Measurements from ENCODE around the gene MAGEA11.
"Not testable (repeated sequence)": the region's sequence is repeated elsewhere in the genome, so short reads cannot be mapped to it uniquely, and the experiment has no call there.

The MAGEA11 gene, protein sequence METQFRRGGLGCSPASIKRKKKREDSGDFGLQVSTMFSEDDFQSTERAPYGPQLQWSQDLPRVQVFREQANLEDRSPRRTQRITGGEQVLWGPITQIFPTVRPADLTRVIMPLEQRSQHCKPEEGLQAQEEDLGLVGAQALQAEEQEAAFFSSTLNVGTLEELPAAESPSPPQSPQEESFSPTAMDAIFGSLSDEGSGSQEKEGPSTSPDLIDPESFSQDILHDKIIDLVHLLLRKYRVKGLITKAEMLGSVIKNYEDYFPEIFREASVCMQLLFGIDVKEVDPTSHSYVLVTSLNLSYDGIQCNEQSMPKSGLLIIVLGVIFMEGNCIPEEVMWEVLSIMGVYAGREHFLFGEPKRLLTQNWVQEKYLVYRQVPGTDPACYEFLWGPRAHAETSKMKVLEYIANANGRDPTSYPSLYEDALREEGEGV

DNA sequence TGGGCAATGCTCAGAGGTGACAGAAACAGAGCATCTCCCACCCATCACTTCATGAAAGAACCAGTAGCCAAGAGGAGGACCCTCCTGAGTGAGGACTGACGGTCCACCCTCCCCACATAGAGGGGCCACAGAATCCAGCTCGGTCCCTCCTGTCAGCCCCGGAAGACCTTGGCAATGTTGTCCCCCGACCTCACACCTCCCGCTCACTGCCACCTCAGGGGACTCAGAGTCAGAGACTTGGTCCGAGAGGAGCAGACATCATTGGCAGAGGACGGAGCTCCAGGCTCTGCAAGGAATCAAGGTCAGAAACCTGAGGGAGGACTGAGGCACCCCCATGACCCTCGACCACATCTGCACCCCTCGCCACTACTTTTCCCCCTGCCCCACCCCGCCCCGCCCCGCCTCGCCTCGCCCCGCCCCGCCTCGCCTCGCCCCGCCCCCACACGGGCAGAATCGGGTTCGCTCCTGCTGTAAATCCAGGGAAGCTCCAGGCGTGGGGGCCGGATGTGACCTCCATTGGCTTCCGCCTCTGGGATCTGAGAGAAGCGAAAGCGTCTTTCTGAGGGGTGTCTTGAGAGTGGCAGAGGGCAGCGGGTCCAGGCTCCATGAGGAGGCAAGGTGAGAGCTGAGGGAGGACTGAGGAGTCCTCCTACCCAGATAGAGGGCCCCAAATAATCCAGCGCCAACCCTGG, at the start of gene MAGEA11:
TSS of gene MAGEA11 (plus strand) at position 516 of the 692 bp plus-strand sequence. CDS start 1,100 bp downstream, outside the sequence.
- no peak for DNase-seq

GRCh38 chrX:149675088-149675487, 36.8 kb upstream of the MAGEA11 start:
- DNase-seq = not testable (repeated sequence)

- not testable (repeated sequence) for DNase-seq
These were observed 36.3 kb upstream of the MAGEA11 start for GRCh38 chrX:149675554-149675953.

GRCh38 chrX:149679164-149679678, 32.6 kb upstream of the MAGEA11 start:
- DNase-seq = not testable (repeated sequence)

- no peak for DNase-seq
These were observed 30.7 kb upstream of the MAGEA11 start for GRCh38 chrX:149681182-149681581.

GRCh38 chrX:149682031-149682430, 29.8 kb upstream of the MAGEA11 start:
- DNase-seq = no peak

DNA sequence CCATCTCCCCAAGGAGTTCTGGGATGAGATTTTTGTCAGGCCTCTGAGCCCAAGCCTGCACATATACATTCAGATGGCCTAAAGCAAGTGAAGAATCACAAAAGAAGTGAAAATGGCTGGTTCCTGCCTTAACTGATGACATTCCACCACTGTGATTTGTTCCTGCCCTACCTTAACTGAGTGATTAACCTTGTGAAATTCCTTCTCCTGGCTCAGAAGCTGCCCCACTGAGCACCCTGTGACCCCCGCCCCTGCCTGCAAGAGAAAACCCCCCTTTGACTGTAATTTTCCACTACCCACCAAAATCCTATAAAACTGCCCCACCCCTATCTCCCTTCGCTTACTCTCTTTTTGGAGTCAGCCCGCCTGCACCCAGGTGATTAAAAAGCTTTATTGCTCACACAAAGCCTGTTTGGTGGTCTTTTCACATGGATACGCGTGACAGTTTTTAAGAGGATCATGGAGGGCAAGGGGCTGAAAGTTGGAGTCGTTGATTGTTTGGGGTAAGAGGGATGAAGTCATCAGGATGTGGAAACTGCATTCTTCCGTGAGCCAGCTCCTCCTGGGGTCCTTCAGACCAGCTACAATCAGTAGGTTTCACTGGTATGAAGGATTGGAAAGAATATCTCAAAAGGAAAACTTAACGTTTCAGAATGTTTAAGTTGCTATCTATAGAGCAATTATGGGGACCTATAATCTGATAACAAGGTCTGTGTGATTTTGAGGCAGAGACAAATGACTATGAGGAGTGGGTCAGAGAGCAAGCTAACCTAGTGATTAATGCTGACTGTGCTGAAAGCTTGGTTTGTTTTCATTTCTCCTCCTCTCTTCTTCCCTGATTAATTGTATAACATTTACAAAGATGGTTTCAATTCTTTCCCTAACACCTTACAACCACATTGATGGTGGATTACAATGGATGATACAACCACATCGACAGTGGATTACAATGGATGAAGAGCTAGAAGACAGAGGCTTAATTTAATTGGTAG, 28.6 kb upstream of the MAGEA11 start:
- no peak for DNase-seq

- no peak for DNase-seq
These were observed 27.7 kb upstream of the MAGEA11 start for GRCh38 chrX:149683966-149684730.

GRCh38 chrX:149687991-149688390, 23.9 kb upstream of the MAGEA11 start:
- DNase-seq = no peak

- no peak for DNase-seq
These were observed 23.3 kb upstream of the MAGEA11 start for GRCh38 chrX:149688552-149688951.

GRCh38 chrX:149691794-149692193, 20.1 kb upstream of the MAGEA11 start:
- no peak for DNase-seq

DNA sequence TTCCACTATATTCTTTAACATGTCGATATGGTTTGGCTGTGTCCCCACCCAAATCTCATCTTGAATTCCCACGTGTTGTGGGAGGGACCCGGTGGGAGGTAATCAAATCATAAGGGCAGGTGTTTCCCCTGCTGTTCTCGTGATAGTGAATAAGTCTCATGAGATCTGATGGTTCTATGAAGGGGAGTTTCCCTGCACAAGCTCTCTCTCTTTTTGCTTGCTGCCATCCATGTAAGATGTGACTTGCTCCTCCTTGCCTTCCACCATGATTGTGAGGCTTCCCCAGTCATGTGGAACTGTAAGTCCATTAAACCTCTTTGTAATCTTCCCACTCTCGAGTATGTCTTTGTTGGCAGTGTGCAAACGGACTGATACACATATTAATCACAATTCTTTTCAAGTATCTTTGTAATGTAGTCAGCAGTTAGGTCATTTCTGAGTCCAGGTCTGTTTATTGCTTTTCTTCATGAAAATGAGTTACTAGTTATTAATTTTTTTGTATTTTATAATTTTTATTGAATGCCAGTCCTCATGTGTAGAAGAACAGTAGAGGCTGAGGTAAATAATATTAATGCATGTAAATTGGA, 19.1 kb upstream of the MAGEA11 start:
- DNase-seq = not testable (repeated sequence)

DNA sequence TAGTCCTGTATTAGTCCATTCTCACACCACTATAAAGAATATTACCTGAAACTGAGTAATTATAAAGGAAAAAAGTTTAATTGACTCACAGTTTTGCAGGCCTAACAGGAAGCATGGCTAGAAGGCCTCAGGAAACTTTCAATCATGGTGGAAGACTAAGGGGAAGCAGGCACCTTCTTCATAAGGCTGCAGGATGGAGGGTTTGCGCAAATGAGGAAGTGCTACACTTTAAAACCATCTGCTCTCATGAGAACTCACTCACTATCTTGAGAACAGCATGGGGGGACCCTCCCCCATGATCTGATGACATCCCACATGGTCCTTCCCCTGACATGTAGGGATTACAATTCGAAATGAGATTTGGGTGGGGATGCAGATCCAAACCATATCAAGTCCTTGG, 12.1 kb upstream of the MAGEA11 start:
- DNase-seq = peak; percentile 36

GRCh38 chrX:149704664-149705063, 7.2 kb upstream of the MAGEA11 start:
- no peak for DNase-seq

DNA sequence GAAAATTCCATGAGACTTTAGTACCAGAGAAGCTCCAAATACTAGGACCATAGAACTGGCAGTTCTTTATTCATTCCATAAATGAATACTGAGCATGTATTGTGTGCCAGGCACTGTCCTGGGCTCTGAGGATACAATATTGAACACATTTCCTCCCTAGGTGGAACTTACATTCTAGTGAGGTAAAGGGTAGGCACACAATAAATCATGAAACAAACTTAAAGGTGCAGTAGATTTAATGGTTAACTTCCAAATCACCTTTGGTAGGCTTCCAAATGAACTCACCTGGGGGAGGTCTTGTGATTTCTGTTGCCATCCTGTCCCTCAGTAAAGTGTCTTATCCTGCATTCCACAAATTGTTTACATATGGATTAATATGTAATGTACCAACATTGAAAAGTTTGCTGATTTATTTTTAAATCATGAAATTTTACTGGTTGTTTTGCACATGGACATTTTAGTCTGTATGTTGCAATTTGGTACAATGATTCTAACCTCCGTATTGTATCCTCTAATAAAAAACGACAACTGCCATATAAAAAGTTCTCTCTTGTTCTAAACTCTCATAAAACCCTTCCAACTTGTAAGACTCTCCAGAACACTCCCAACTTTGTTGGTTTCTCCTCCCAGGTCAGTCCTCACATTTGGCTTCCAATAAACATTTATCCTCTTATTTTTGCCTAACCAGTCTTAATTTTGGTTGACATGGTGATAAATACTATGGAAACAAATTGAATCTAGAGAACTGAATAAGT, 4.5 kb upstream of the MAGEA11 start:
- DNase-seq = no peak

DNA sequence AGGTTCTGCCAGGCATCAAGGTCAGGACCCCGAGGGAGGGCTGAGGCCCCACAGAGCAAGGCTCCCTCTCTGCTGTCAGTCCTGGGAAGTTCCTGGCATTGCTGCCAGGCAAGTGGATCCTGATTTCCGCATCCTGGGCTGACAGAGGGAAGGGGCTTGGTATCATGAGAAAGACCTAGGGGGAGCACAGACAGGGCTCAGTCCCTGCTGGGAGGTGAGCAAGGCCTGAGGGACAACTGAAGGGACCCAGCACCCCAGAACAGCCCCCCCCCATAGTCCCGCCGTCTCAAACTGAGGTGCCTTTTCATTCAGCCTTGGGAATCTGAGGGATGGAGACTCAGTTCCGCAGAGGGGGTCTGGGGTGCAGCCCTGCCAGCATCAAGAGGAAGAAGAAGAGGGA, 971 bp downstream of the MAGEA11 start:
- no peak for DNase-seq

DNA sequence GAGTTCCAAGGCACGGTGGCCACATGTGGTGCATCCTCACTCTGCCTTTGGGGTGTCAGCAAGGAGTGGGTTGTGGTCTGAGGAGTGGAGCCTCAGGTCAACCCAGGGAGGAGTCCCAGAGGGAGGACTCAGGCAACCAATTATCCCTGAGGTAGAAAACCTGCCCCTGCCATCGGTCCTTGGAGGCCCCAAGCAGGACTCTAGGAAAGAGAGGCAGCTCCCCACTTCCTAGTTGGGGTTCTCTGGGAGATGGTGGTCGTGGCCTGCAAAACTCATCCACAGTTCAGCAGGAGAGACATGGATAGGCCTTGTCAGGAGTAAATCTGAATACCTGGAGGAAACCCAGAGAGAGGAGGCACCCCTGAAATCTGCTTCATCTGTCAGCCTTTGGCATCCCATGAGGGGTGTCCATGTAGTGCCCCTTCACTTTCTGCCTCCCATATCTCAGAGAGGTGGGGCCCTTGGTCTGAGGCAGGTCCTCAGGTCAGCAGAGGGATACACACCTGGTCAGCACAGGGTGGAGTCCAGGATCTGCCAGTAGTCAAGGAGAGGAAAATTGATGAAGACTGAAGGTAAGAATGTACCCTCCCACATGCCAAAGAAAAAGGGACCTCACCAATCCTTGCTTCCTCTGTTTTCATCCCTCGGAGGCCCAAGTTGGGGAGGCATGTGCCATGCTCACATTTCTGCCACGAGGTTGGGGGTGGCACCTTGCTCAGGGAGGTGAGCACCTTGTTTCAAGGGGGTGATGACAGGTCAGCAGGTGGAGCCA, 1.6 kb downstream of the MAGEA11 start:
- no peak for DNase-seq

DNA sequence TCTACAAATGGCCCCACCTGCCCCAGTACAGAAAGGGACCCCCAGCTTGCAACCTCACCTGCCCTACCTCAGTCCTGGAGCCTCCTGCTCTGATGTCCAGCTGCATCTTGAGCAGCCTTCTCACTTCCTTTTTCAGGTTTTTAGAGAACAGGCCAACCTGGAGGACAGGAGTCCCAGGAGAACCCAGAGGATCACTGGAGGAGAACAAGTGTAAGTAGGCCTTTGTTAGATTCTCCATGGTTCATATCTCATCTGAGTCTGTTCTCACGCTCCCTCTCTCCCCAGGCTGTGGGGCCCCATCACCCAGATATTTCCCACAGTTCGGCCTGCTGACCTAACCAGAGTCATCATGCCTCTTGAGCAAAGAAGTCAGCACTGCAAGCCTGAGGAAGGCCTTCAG, 3.6 kb downstream of the MAGEA11 start:
- no peak for DNase-seq

- no peak for DNase-seq
These were observed 4.8 kb downstream of the MAGEA11 start for GRCh38 chrX:149716632-149717031.

DNA sequence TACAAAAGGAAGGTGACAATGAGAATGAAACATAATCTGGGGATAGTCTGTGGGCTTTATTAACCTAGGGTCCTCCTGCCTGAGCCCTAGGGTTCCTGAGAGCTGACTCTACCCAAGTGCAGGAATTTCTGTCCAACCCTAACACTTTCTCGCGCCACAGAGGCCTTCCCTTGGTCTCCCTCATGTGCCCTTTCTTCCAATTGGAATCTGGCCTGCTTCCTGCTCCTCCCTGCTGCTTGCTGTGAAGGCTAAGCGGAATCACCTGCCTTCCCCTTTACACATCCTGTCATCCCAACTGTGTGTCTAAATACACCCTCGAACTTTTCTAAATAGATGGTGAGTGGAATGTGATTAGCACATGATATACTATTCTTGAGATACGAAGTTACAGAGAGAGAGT, 5.9 kb downstream of the MAGEA11 start:
- DNase-seq = no peak
